ENCODE data around the gene LRRK2.

- TF ChIP-seq, protein P1, sequence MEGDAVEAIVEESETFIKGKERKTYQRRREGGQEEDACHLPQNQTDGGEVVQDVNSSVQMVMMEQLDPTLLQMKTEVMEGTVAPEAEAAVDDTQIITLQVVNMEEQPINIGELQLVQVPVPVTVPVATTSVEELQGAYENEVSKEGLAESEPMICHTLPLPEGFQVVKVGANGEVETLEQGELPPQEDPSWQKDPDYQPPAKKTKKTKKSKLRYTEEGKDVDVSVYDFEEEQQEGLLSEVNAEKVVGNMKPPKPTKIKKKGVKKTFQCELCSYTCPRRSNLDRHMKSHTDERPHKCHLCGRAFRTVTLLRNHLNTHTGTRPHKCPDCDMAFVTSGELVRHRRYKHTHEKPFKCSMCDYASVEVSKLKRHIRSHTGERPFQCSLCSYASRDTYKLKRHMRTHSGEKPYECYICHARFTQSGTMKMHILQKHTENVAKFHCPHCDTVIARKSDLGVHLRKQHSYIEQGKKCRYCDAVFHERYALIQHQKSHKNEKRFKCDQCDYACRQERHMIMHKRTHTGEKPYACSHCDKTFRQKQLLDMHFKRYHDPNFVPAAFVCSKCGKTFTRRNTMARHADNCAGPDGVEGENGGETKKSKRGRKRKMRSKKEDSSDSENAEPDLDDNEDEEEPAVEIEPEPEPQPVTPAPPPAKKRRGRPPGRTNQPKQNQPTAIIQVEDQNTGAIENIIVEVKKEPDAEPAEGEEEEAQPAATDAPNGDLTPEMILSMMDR (IDR thresholded peaks at IDR 0.05): no peak
- no peak for TF ChIP-seq ZFX (IDR thresholded peaks at IDR 0.05; ENCODE audit: borderline replicate concordance)
These were observed 39.0 kb downstream of the LRRK2 start for GRCh38 chr12:40263616-40264409.
